Activated naive CD8-positive, alpha-beta T cell treated with anti-CD3 and anti-CD28 coated beads, Interleukin-2, amount 50 U/mL, for 24 hours (primary cell): ENCODE measurements around the gene AQP3.
"Not testable (repeated sequence)": the region's sequence is repeated elsewhere in the genome, so short reads cannot be mapped to it uniquely, and the experiment has no call there.

Source experiments
- ATAC-seq: fragments of 150-1000 bp; cut with Tn5 transposase; one replicate; pipeline ENCODE4 v1.10.0; 2021
- DNase-seq: peaks from one replicate; pipeline ENCODE4 v3.0.0; 2021
- H3K27ac Mint-ChIP-seq: one replicate; pipeline ENCODE4 v1.8.0; 2021; ENCODE audit warnings: mild to moderate bottlenecking, mixed read lengths
- H3K27me3 Mint-ChIP-seq: one replicate; pipeline ENCODE4 v1.8.0; 2021; ENCODE audit warnings: mixed read lengths
- H3K36me3 Mint-ChIP-seq: one replicate; pipeline ENCODE4 v1.8.0; 2021; ENCODE audit warnings: low read depth, mixed read lengths
- H3K4me1 Mint-ChIP-seq: one replicate; pipeline ENCODE4 v1.8.0; 2021; ENCODE audit warnings: mixed read lengths
- H3K4me3 Mint-ChIP-seq: one replicate; pipeline ENCODE4 v1.8.0; 2021; ENCODE audit warnings: mild to moderate bottlenecking, moderate library complexity, mixed read lengths
- H3K9me3 Mint-ChIP-seq: one replicate; pipeline ENCODE4 v1.8.0; 2021; ENCODE audit warnings: mixed read lengths

The AQP3 gene

DNA sequence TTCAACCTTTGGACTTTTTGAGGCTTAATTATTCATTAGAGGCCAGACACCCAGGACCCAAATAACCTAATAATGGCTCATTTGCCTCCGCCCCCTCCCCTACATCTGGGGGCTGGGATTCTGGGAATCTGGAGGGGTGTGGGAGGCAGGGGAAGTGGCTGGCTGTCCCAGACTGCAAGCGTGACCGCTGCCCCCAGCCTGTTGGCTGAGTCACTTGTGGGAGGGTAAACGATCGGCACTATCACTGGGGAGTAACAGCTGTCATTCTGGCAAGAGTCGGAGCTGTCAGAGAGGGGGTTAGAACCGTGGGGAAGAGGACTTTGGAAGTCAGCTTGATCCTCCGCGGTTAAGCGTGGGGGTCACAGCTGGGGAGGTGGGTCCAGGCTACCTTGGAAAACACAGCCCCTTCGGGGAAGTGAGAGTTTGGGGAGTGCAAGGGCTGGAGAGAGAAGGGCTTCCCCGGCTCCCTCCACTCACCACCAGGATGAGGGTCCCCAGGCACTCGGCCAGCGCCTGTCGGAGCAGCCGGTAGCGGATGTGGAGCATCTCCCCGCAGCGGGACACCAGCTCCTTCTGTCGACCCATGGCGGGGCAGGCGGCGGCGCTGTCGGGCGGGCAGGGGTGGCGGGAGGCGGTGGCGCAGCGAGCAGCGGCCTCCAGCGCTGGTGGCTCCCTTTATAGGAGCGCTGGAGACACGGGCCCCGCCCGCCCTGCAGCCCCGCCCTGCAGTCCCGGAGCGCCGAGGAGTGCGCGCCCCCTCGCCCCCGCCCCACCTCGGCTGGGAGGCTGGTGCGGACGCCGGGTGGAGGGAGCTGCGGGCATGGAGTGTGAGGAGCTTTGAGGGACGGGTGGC, at the start of gene AQP3:
Gene AQP3 (minus strand): TSS at position 648 of the 853 bp plus-strand sequence. CDS start 63 bp downstream, at position 585.
- Mint-ChIP-seq H3K4me3 (peak within 1 kb of the TSS; percentile 75), H3K27me3 (no peaks in the 10 kb centered on the region), H3K27ac (peak within 1 kb of the TSS; percentile 94), H3K4me1 (peaks cover 41% of the 10 kb centered on the region), H3K9me3 (no peaks in the 10 kb centered on the region), H3K36me3 (no peaks in the 10 kb centered on the region)
- ATAC-seq (peak; percentile 72), DNase-seq (peak; percentile 66)

DNA sequence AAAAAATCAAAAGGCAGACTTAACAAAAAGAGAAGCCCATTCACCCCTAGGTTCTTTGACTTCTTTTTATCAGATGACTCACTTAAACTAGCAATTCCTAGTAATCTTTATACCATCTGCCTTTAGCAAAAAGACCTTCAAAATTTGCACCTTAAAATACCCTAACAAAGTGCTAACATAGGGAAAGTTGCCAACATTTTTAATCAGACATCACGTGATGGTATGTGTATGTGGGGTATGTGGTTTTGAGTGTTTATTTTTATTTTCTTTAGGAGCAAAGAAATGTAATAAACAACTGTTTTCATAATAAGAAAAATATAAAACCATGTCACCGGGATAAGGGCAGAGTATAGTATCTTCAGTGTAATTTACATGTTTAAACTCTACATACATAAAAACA, 46.4 kb upstream of the AQP3 start:
- not testable (repeated sequence) for H3K36me3 Mint-ChIP-seq, H3K27ac Mint-ChIP-seq, H3K27me3 Mint-ChIP-seq, H3K4me3 Mint-ChIP-seq, DNase-seq, H3K4me1 Mint-ChIP-seq, H3K9me3 Mint-ChIP-seq, ATAC-seq

- ATAC-seq: no peak
- Mint-ChIP-seq H3K36me3 (no peaks in the 10 kb centered on the region), H3K9me3 (no peaks in the 10 kb centered on the region), H3K27me3 (no peaks in the 10 kb centered on the region), H3K4me3 (no peak overlapping the region), H3K4me1 (no peaks in the 10 kb centered on the region), H3K27ac (no peak overlapping the region)
- no peak for DNase-seq
These were observed 41.7 kb upstream of the AQP3 start for GRCh38 chr9:33489066-33489465.

- H3K9me3 Mint-ChIP-seq, H3K36me3 Mint-ChIP-seq, H3K27me3 Mint-ChIP-seq, H3K4me1 Mint-ChIP-seq, H3K27ac Mint-ChIP-seq, H3K4me3 Mint-ChIP-seq, DNase-seq, ATAC-seq: not testable (repeated sequence)
These were observed 37.9 kb upstream of the AQP3 start for GRCh38 chr9:33485312-33485711.

DNA sequence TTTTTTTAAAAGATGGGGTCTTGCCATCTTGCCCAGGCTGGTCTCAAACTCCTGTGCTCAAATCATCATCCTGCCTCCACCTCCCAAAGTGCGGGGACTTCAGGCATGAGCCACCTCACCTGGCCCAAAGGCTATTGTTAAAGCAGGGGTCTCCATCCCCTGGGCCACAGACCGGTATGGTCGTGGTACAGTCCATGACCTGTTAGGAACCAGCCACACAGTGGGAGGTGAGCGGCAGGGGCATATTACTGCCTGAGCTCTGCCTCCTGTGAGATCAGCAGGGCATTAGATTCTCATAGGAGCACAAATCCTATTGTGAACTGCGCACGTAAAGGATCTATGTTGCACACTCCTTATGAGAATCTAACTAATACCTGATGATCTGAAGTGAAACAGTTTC, 33.6 kb upstream of the AQP3 start:
- H3K4me1 Mint-ChIP-seq: no peaks in the 10 kb centered on the region
- no peak overlapping the region for H3K4me3 Mint-ChIP-seq
- no peak for DNase-seq
- no peaks in the 10 kb centered on the region for H3K9me3 Mint-ChIP-seq
- ATAC-seq: no peak
- no peak overlapping the region for H3K27ac Mint-ChIP-seq
- H3K36me3 Mint-ChIP-seq: no peaks in the 10 kb centered on the region
- H3K27me3 Mint-ChIP-seq: no peaks in the 10 kb centered on the region

GRCh38 chr9:33480106-33480505, 32.7 kb upstream of the AQP3 start:
- ATAC-seq (no peak), DNase-seq (no peak)
- Mint-ChIP-seq H3K9me3 (no peaks in the 10 kb centered on the region), H3K4me3 (no peak overlapping the region), H3K27me3 (no peaks in the 10 kb centered on the region), H3K4me1 (no peaks in the 10 kb centered on the region), H3K27ac (no peak overlapping the region), H3K36me3 (no peaks in the 10 kb centered on the region)

DNA sequence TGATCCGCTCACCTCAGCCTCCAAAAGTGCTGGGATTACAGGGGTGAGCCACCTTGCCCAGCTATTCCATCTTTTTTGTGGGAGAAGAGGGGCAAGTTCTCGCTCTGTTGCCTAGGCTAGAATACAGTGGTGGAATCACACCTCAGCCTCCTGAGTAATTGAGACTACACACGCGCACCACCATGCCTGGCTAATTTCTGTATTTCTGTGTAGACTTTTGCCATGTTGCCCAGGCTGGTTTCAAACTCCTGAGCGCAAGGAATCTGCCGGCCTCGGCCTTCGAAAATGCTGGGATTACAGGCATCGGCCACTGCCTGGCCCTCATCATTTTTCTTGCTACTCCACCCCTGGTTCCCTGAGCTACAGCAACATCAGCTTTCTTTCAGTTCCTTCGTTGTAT, 29.1 kb upstream of the AQP3 start:
- Mint-ChIP-seq H3K9me3 (no peaks in the 10 kb centered on the region), H3K4me3 (no peak overlapping the region), H3K4me1 (peaks cover 26% of the 10 kb centered on the region), H3K27me3 (no peaks in the 10 kb centered on the region), H3K27ac (no peak overlapping the region), H3K36me3 (peaks cover 14% of the 10 kb centered on the region)
- ATAC-seq (no peak), DNase-seq (no peak)

DNA sequence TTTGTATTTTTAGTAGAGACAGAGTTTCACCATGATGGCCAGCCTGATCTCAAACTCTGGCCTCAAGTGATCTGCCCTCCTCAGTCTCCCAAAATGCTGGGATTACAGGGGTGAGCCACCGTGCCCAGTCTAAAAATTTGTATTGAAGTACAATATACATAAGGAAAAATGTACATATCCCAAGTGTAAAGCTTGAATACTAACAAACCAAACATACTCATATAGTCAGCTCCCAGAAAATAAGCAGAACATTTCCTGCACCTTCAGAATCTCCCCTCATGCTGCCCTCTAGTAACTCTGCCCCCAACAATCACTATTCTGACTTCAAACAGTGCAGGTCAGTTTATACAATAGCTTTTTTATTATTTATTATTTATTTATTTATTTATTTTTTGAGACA, 28.0 kb upstream of the AQP3 start:
- H3K36me3 Mint-ChIP-seq: peaks cover 22% of the 10 kb centered on the region
- H3K4me1 Mint-ChIP-seq: peaks cover 31% of the 10 kb centered on the region
- ATAC-seq (no peak), DNase-seq (no peak)
- no peaks in the 10 kb centered on the region for H3K9me3 Mint-ChIP-seq
- H3K27ac Mint-ChIP-seq: no peak overlapping the region
- H3K27me3 Mint-ChIP-seq: no peaks in the 10 kb centered on the region
- H3K4me3 Mint-ChIP-seq: no peak overlapping the region

DNA sequence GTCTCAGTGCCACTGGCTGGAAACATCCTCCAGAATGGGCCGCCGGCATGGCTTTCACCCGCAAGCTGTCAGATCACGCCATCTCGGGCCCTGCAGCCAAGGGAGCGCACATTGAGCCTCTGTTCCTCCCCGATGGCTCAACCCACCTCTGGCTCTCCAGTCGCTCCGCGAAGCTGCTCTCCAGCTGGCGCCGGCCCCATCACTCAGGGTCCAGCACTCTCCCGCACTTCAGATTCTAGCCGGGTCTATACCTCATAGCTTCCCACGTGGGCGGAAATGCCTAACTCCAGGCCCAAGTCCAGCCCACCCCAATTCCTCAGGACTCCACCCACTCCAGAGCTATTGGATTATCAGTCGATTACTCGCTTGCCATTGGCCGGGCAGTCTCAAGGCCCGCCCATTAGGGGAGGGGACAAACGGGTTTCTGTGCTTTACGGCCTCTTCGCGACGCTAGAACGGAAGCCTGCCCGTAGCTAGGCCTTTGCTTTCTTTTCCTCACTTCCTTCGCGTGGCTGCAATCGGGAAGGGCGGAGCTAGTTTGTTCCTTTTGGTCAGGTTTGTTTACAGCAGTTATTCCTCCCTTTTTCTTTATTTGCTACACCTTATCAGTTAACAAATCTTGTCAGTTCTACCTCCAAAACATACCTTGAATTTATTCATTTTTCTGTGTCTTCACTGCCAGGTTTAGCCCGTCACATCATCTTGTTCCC, 26.4 kb upstream of the AQP3 start, which contains the start of gene NOL6:
Gene NOL6 (minus strand): TSS at position 282 of the 710 bp plus-strand sequence. CDS start 82 bp downstream, at position 200.
- Mint-ChIP-seq H3K4me1 (peaks cover 33% of the 10 kb centered on the region), H3K27me3 (no peaks in the 10 kb centered on the region), H3K9me3 (no peaks in the 10 kb centered on the region), H3K4me3 (peak within 1 kb of the TSS; percentile 94), H3K27ac (peak within 1 kb of the TSS; percentile 92), H3K36me3 (peaks cover 33% of the 10 kb centered on the region)
- ATAC-seq (peak; percentile 99), DNase-seq (peak; percentile 97)

DNA sequence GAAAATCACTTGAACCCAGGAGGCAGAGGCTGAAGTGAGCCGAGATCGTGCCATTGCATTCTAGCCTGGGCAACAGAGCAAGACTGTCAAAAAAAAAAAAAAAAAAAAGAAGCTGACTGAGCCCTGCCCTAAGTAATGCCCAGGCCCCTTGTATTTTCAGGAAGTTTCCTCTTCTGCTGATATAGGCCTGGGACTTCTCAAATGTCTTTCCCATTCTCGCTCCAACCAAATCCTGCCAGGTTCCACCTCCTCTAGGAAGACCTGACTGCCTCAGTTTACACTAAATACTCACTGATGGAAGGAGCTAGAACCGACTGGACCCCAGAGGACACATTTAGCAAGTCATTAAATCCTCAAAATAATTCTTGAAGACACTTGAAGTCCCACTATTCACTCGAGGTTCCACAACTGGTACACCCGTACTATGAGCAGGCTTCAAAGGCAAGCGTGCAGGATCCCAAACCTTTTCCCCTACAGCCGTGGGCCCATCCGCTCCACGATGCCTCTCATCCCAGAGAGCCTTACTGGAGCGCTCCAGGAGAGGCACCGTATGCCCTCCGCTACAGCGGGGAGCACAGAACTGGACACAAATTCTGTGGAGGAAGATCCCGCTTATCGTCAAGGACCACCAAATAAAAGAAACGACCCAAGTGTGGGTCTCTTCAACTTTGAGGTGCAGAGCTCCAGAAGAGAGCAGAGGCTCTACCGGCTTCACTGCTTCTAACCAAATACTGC, 25.7 kb upstream of the AQP3 start:
- H3K27me3 Mint-ChIP-seq: no peaks in the 10 kb centered on the region
- DNase-seq (no peak), ATAC-seq (no peak)
- H3K4me3 Mint-ChIP-seq: peak overlapping the region; percentile 94
- H3K9me3 Mint-ChIP-seq: no peaks in the 10 kb centered on the region
- H3K4me1 Mint-ChIP-seq: peaks cover 33% of the 10 kb centered on the region
- H3K27ac Mint-ChIP-seq: peak overlapping the region; percentile 92
- peaks cover 38% of the 10 kb centered on the region for H3K36me3 Mint-ChIP-seq

DNA sequence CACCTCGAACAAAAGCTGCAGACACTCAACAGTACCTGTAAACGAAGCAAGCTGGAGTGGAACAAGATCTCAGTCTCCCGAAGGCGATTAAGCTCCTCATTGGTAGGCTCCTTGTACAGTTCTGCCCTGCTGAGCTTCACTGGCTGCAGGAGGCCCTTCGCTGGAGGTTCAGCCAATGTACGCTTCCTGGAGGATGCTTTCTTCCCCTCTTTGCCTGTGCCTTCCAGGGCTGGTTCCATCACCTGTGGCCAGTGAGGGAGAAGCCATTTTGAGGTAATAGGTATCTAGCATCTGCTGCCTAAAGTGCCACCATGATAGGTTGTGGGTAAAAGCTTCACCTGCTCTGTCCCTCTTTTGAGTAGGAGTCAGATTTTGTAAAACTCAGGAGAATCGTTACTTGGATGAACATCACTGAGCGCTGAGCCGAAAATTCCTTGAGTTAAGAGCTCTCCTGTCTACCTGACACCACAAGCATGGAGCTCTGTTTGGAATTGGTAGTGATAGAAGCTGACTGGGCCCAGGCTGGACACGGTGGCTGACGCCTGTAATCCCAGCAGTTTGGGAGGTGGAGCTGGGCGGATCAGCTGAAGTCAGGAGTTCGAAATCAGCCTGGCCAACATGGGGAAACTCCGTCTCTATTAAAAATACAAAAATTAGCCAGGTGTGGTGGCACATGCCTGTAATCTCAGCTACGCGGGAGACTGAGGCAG, 24.9 kb upstream of the AQP3 start:
- Mint-ChIP-seq H3K9me3 (no peaks in the 10 kb centered on the region), H3K4me1 (peaks cover 33% of the 10 kb centered on the region), H3K36me3 (peaks cover 38% of the 10 kb centered on the region), H3K4me3 (peak overlapping the region; percentile 94), H3K27ac (peak overlapping the region; percentile 60), H3K27me3 (no peaks in the 10 kb centered on the region)
- ATAC-seq: no peak
- no peak for DNase-seq

DNA sequence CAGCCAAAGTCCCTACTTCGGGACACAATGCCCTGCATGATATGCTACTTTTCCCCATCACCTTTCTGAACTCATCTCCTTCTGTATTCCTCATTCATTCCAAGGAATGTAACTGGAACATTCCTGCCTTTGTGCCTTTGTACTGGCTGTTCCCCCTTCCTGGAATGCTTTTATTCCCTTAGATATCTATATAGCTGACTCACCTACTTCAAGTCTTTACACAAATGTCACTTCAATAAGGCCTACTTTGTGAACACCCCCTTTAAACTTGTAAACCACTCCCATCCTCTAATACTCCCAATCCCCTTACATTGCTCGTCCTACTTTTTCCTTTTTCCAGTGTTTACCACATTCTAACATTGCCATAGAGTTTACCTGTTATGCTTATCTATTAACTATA, 24.0 kb upstream of the AQP3 start:
- peak overlapping the region; percentile 94 for H3K4me3 Mint-ChIP-seq
- H3K36me3 Mint-ChIP-seq: peaks cover 39% of the 10 kb centered on the region
- peaks cover 33% of the 10 kb centered on the region for H3K4me1 Mint-ChIP-seq
- H3K27ac Mint-ChIP-seq: peak overlapping the region; percentile 23
- DNase-seq (no peak), ATAC-seq (no peak)
- H3K27me3 Mint-ChIP-seq: no peaks in the 10 kb centered on the region
- no peaks in the 10 kb centered on the region for H3K9me3 Mint-ChIP-seq

- Mint-ChIP-seq H3K27ac (no peak overlapping the region), H3K9me3 (no peaks in the 10 kb centered on the region), H3K4me1 (peaks cover 33% of the 10 kb centered on the region), H3K36me3 (peaks cover 51% of the 10 kb centered on the region), H3K27me3 (no peaks in the 10 kb centered on the region), H3K4me3 (no peak overlapping the region)
- no peak for DNase-seq
- ATAC-seq: no peak
These were observed 22.5 kb upstream of the AQP3 start for GRCh38 chr9:33469891-33470290.
